NK-92 (cell line): ENCODE data around the gene FAM25C.
"Not testable (repeated sequence)": the region's sequence is repeated elsewhere in the genome, so short reads cannot be mapped to it uniquely, and the experiment has no call there.

Source experiments
- DNase-seq: peaks from one replicate; lab custom pipeline; 2025; ENCODE audit not compliant: unreplicated experiment; lab: John Stamatoyannopoulos, UW

The FAM25C gene

GRCh38 chr10:47959677-47960076 is 39.9 kb downstream of the FAM25C start:
- not testable (repeated sequence) for DNase-seq

GRCh38 chr10:47957158-47957557 is 42.4 kb downstream of the FAM25C start:
- DNase-seq: not testable (repeated sequence)

- not testable (repeated sequence) for DNase-seq
These were observed 52.2 kb downstream of the FAM25C start for GRCh38 chr10:47947424-47947823.
